ENCODE data around the gene SS18.

- TF ChIP-seq CTCF (IDR thresholded peaks at IDR 0.05; ENCODE audit: low read depth, low read length) (no peak), EZH2phosphoT487 (IDR thresholded peaks at IDR 0.05; ENCODE audit: low read depth) (no peak)
Observed at GRCh38 chr18:26083099-26083498, 7.3 kb downstream of the SS18 start.

Measured in OCI-LY3 (cell line).